Forelimb muscle (tissue), 1 donor: Measurements from ENCODE around the gene MYADM. TPM values are rescaled to one million over a fixed set of nuclear protein-coding genes. Genes with fewer than 3 reads are reported as not detected.

Experiments used
- DNase-seq: peaks from one replicate; pipeline ENCODE4 v3.0.0-alpha.2; 2013; ENCODE audit warnings: low read depth
- polyA plus RNA-seq: library from polyadenylated mRNA; unstranded; fragments of 120-200 nt; gene quantifications from one replicate; pipeline ENCODE4 v1.2.1, GENCODE V29; 2013; ENCODE audit not compliant: insufficient read length

Gene MYADM
- polyA plus RNA-seq, 1 donor: 151 TPM

DNA sequence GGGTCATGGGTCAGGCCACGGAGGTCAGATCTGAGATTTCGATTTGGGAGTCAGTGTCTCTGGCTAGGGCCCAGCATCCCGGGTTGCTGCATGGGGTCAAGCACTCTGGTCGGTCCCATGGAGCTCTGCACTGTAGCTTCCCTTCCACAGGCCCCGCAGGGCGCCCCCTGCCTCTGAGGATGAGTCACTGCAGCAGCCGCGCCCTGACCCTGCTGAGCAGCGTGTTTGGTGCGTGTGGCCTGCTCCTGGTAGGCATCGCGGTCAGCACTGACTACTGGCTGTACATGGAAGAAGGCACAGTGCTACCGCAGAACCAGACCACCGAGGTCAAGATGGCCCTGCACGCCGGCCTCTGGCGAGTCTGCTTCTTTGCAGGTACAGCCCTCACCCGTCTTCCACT is 45.0 kb downstream of the MYADM start:
- no peak for DNase-seq

DNA sequence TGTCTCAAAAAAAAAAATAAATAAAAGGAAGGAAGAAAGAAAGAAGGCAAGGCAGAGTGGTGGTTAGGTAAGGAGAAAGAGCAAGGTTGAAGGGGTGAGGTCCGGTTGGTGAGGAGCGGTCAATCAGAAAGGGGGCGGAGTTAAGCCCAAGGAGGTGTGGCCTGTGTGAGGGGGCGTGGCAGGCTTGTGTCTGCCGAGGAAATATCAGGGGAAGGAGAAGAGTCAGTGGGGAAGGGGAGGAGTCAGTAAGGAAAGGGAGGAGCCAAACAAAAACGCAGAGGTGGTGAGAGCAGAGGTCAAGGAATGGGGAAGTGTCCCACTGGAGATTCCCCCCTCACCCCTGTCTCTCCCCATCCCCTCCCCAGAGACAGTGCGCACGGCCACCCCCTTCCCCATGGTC is 47.3 kb downstream of the MYADM start:
- DNase-seq: no peak

GRCh38 chr19:53916004-53916403 is 48.3 kb downstream of the MYADM start:
- DNase-seq: no peak

- no peak for DNase-seq
Measured at GRCh38 chr19:53917356-53917755, 49.7 kb downstream of the MYADM start.

Other genes with a start within 250 kb of the MYADM start
- 0.24 TPM for gene DPRX, start 235.9 kb upstream of the MYADM start, polyA plus RNA-seq
- 0.25 TPM for gene NLRP12, start 43.6 kb upstream of the MYADM start, polyA plus RNA-seq
- gene PRKCG, start 14.3 kb downstream of the MYADM start, polyA plus RNA-seq: 0.16 TPM
- 0.10 TPM for gene CACNG7, start 41.4 kb downstream of the MYADM start, polyA plus RNA-seq
- 0.91 TPM for gene CACNG8, start 95.1 kb downstream of the MYADM start, polyA plus RNA-seq
- gene CACNG6, start 123.8 kb downstream of the MYADM start, polyA plus RNA-seq: 27.8 TPM
- 0.19 TPM for gene VSTM1, start 196.0 kb downstream of the MYADM start, polyA plus RNA-seq
- gene TARM1, start 213.5 kb downstream of the MYADM start, polyA plus RNA-seq: not detected
- gene OSCAR, start 232.9 kb downstream of the MYADM start, polyA plus RNA-seq: 0.39 TPM
- 120 TPM for gene NDUFA3, start 235.0 kb downstream of the MYADM start, polyA plus RNA-seq
- 13.5 TPM for gene TFPT, start 247.8 kb downstream of the MYADM start, polyA plus RNA-seq
- 44.1 TPM for gene PRPF31, start 247.9 kb downstream of the MYADM start, polyA plus RNA-seq